PC-9 (cell line): ENCODE results near the gene PAM. TPM values are rescaled to one million over a fixed set of nuclear protein-coding genes. Genes with fewer than 3 reads are reported as not detected.

Experiments
- BruUV-seq: library from RNA; stranded (reverse); fragments of 400-500 nt; replicated peaks from 2 replicates; lab custom pipeline; 2021; lab: Mats Ljungman, UMichigan
- CTCF ChIA-PET: fragments of 300-600 bp; sonication (Branson Sonifier 250); formaldehyde crosslinking; loops from one replicate; lab custom pipeline; 2022; ENCODE audit warnings: antibody characterized with exemption; lab: Charles Lee
- POLR2A ChIA-PET: fragments of 300-600 bp; sonication (Branson Sonifier 250); formaldehyde crosslinking; loops from one replicate; lab custom pipeline; 2022; ENCODE audit warnings: antibody characterized with exemption; ENCODE audit not compliant: unreplicated experiment; lab: Charles Lee
- DNase-seq, 2 experiments: peaks; one replicate each; pipeline versions ENCODE4 v3.0.0 to v3.0.0-alpha.2; 2015 to 2022; ENCODE audit warnings: mixed read lengths in 1 of 2
- H2AFZ ChIP-seq: fragments of 200-600 bp; sonication (generic); 2 replicates; pipeline ENCODE4 v1.8.1; 2017; ENCODE audit warnings: antibody characterized with exemption
- H3F3A ChIP-seq: fragments of 200-600 bp; sonication (generic); 2 replicates; pipeline ENCODE4 v1.8.1; 2017; ENCODE audit warnings: antibody characterized with exemption, mild to moderate bottlenecking, low read depth; ENCODE audit not compliant: insufficient read depth
- H3K27ac ChIP-seq: fragments of 200-600 bp; sonication (generic); 2 replicates; pipeline ENCODE4 v1.6.1; 2016; ENCODE audit warnings: mixed run types
- H3K27me3 ChIP-seq: fragments of 200-600 bp; sonication (generic); 2 replicates; pipeline ENCODE4 v1.6.1; 2016; ENCODE audit warnings: low read depth, mixed run types; ENCODE audit not compliant: insufficient read depth
- H3K36me3 ChIP-seq: fragments of 200-600 bp; sonication (generic); 2 replicates; pipeline ENCODE4 v1.6.1; 2016; ENCODE audit warnings: low read depth, mixed run types
- H3K4me1 ChIP-seq: fragments of 200-600 bp; sonication (generic); replicated peaks from 2 replicates; pipeline ENCODE4 v1.6.1; 2016; ENCODE audit warnings: mixed run types; ENCODE audit not compliant: insufficient read depth
- H3K4me2 ChIP-seq: fragments of 200-600 bp; sonication (generic); 2 replicates; pipeline ENCODE4 v1.6.1; 2017; ENCODE audit warnings: mixed run types
- H3K4me3 ChIP-seq: fragments of 200-600 bp; sonication (generic); 2 replicates; pipeline ENCODE4 v1.6.1; 2016; ENCODE audit warnings: mixed run types
- H3K79me2 ChIP-seq: fragments of 200-600 bp; sonication (generic); 2 replicates; pipeline ENCODE4 v1.6.1; 2017; ENCODE audit warnings: low read depth, mixed run types
- H3K9me2 ChIP-seq: fragments of 200-600 bp; sonication (generic); 2 replicates; pipeline ENCODE4 v1.8.1; 2017; ENCODE audit warnings: mild to moderate bottlenecking; ENCODE audit not compliant: insufficient read depth
- H3K9me3 ChIP-seq: fragments of 200-600 bp; sonication (generic); 2 replicates; pipeline ENCODE4 v1.8.1; 2016; ENCODE audit warnings: low read depth; ENCODE audit not compliant: insufficient read depth
- H4K20me1 ChIP-seq: fragments of 200-600 bp; sonication (generic); 2 replicates; pipeline ENCODE4 v1.8.1; 2017; ENCODE audit not compliant: insufficient read depth
- CTCF ChIP-seq: fragments of 200-600 bp; sonication (generic); conservative IDR thresholded peaks from 2 replicates; pipeline ENCODE4 v1.6.1; 2017; ENCODE audit warnings: mixed run types, antibody characterized with exemption, mild to moderate bottlenecking, moderate library complexity
- EZH2 ChIP-seq: fragments of 200-600 bp; sonication (generic); IDR thresholded peaks from 2 replicates; pipeline ENCODE4 v1.8.0; 2017; ENCODE audit warnings: antibody characterized with exemption, low read depth
- intact Hi-C: fragments of 100-400 bp; cut with micrococcal nuclease; formaldehyde crosslinking; loops from one replicate; pipeline ENCODE4 v1.10.0; 2022; ENCODE audit not compliant: unreplicated experiment
- total RNA-seq: library from RNA; stranded (reverse); gene quantifications from 2 replicates; pipeline ENCODE4 v1.2.3, GENCODE V29; 2021

Gene PAM
- total RNA-seq, 1 experiment from 2014 or later: 88.4 TPM

- H3K9me2 ChIP-seq: no peaks in the 10 kb centered on the region
- CTCF ChIA-PET: no interaction called here
- H3K4me3 ChIP-seq: no peak overlapping the region
- H3K27ac ChIP-seq: no peak overlapping the region
- no peak for DNase-seq
- BruUV-seq: no TSS peak
- H3K27me3 ChIP-seq: no peaks in the 10 kb centered on the region
- no peak overlapping the region; the same call in 1 of the 2 replicates for H2AFZ ChIP-seq
- intact Hi-C loops: no loop called here
- H3K9me3 ChIP-seq: no peaks in the 10 kb centered on the region
- H3F3A ChIP-seq: no peaks in the 10 kb centered on the region
- H3K4me2 ChIP-seq: no peak overlapping the region
- no peaks in the 10 kb centered on the region for H3K4me1 ChIP-seq
- no peaks in the 10 kb centered on the region for H3K36me3 ChIP-seq
- POLR2A ChIA-PET: no interaction called here
- no peaks in the 10 kb centered on the region for H4K20me1 ChIP-seq
- TF ChIP-seq CTCF (no peak), EZH2 (no peak)
- H3K79me2 ChIP-seq: no peaks in the 10 kb centered on the region
These were observed 32.2 kb upstream of the PAM start for GRCh38 chr5:102722931-102723330.

- no TSS peak for BruUV-seq
- Histone ChIP-seq H3K9me3 (no peaks in the 10 kb centered on the region), H3F3A (no peaks in the 10 kb centered on the region), H2AFZ (no peak overlapping the region), H3K4me1 (no peaks in the 10 kb centered on the region), H3K9me2 (no peaks in the 10 kb centered on the region; the same call in 1 of the 2 replicates), H3K79me2 (no peaks in the 10 kb centered on the region), H3K4me2 (no peak overlapping the region), H3K36me3 (no peaks in the 10 kb centered on the region), H4K20me1 (no peaks in the 10 kb centered on the region), H3K27me3 (no peaks in the 10 kb centered on the region), H3K4me3 (no peak overlapping the region), H3K27ac (no peak overlapping the region)
- ChIA-PET CTCF (no interaction called here), POLR2A (no interaction called here)
- TF ChIP-seq CTCF (no peak), EZH2 (no peak)
- DNase-seq: no peak
- intact Hi-C loops: no loop called here
These were observed 23.4 kb upstream of the PAM start for GRCh38 chr5:102731693-102732092.

- intact Hi-C loops: no loop called here
- Histone ChIP-seq H3K4me3 (no peak overlapping the region), H3K4me1 (no peaks in the 10 kb centered on the region), H3K36me3 (no peaks in the 10 kb centered on the region), H3K27me3 (no peaks in the 10 kb centered on the region), H4K20me1 (no peaks in the 10 kb centered on the region), H2AFZ (no peak overlapping the region), H3K27ac (no peak overlapping the region), H3K9me3 (no peaks in the 10 kb centered on the region), H3K9me2 (no peaks in the 10 kb centered on the region; the same call in 1 of the 2 replicates), H3K4me2 (no peak overlapping the region), H3K79me2 (no peaks in the 10 kb centered on the region), H3F3A (no peaks in the 10 kb centered on the region)
- no peak for DNase-seq
- no peak for TF ChIP-seq EZH2
- TF ChIP-seq CTCF: no peak
- BruUV-seq: no TSS peak
- ChIA-PET CTCF (no interaction called here), POLR2A (no interaction called here)
These were observed 21.6 kb upstream of the PAM start for GRCh38 chr5:102733534-102733933.
